HEK293 (cell line): Measurements from ENCODE around the gene MKX.

Experiments
- CTCF ChIA-PET: fragments of 350-600 bp; formaldehyde crosslinking; extraction: SDS; loops from one replicate; lab custom pipeline; 2021; ENCODE audit warnings: antibody characterized with exemption; lab: Yijun Ruan, JAX
- POLR2A ChIA-PET: fragments of 300-600 bp; formaldehyde crosslinking; extraction: SDS; loops from one replicate; lab custom pipeline; 2020; ENCODE audit warnings: antibody characterized with exemption, inconsistent platforms; lab: Yijun Ruan, JAX
- H3K27ac ChIP-seq: fragments of 200-500 bp; sonication (Bioruptor generic); 2 replicates; pipeline ENCODE4 v1.5.1; 2014; ENCODE audit warnings: low read depth, low read length, control low read depth, inconsistent platforms; ENCODE audit errors: extremely low read depth
- H3K36me3 ChIP-seq, 2 experiments: fragments of 200-500 bp in 1 of 2; sonication (Bioruptor generic) in 1 of 2; 1 replicate in 1 of 2; 2 replicates in 1 of 2; pipeline ENCODE4 v1.5.1; 2014 to 2017; ENCODE audit warnings: inconsistent platforms in 2 of 2, low read length in 2 of 2; ENCODE audit not compliant: control insufficient read depth in 2 of 2, insufficient read depth in 1 of 2
- H3K4me1 ChIP-seq: fragments of 200-500 bp; sonication (Bioruptor generic); 2 replicates; pipeline ENCODE4 v1.5.1; 2014; ENCODE audit warnings: mild to moderate bottlenecking, low read length, inconsistent platforms; ENCODE audit not compliant: control insufficient read depth, insufficient read depth
- H3K4me3 ChIP-seq: 2 replicates; pipeline ENCODE4 v1.5.1; 2011; ENCODE audit warnings: low read depth, mild to moderate bottlenecking, control low read depth, low read length, moderate library complexity
- H3K9me3 ChIP-seq: fragments of 200-500 bp; sonication (Bioruptor generic); 2 replicates; pipeline ENCODE4 v1.5.1; 2014; ENCODE audit warnings: low read depth, low read length, inconsistent platforms; ENCODE audit not compliant: control insufficient read depth, insufficient read depth
- BCL11A ChIP-seq: fragments of 450-650 bp; formaldehyde crosslinking; IDR thresholded peaks from 2 replicates; pipeline ENCODE4 v1.5.1; 2016; ENCODE audit warnings: low read depth, missing biosample characterization, missing genetic modification characterization
- GFI1B ChIP-seq: fragments of 450-650 bp; formaldehyde crosslinking; IDR thresholded peaks from 2 replicates; pipeline ENCODE4 v1.5.1; 2016; ENCODE audit warnings: missing biosample characterization, missing genetic modification characterization
- GLI4 ChIP-seq: fragments of 450-650 bp; formaldehyde crosslinking; IDR thresholded peaks from 2 replicates; pipeline ENCODE4 v1.5.1; 2016; ENCODE audit warnings: missing biosample characterization, missing genetic modification characterization
- KLF1 ChIP-seq: fragments of 450-650 bp; formaldehyde crosslinking; IDR thresholded peaks from 2 replicates; pipeline ENCODE4 v1.5.1; 2016; ENCODE audit warnings: missing biosample characterization, missing genetic modification characterization
- MEIS1 ChIP-seq: sonication (generic); formaldehyde crosslinking; IDR thresholded peaks from 2 replicates; pipeline ENCODE4 v1.8.1; 2022; ENCODE audit warnings: missing genetic modification reagents, mild to moderate bottlenecking, borderline replicate concordance
- REST ChIP-seq: fragments of 450-650 bp; formaldehyde crosslinking; IDR thresholded peaks from 2 replicates; pipeline ENCODE4 v1.5.1; 2016; ENCODE audit warnings: missing biosample characterization, missing genetic modification characterization
- SP2 ChIP-seq: fragments of 450-650 bp; formaldehyde crosslinking; IDR thresholded peaks from 2 replicates; pipeline ENCODE4 v1.5.1; 2016; ENCODE audit warnings: missing biosample characterization, missing genetic modification characterization
- TCF7L2 ChIP-seq: IDR thresholded peaks from 2 replicates; pipeline ENCODE4 v1.6.1; 2011; ENCODE audit warnings: low read depth, mild to moderate bottlenecking, inconsistent platforms, low read length, moderate library complexity, borderline replicate concordance
- TSHZ1 ChIP-seq: fragments of 450-650 bp; formaldehyde crosslinking; IDR thresholded peaks from 2 replicates; pipeline ENCODE4 v1.5.1; 2016; ENCODE audit warnings: missing biosample characterization, missing genetic modification characterization, borderline replicate concordance
- ZBTB10 ChIP-seq: fragments of 450-650 bp; formaldehyde crosslinking; IDR thresholded peaks from 2 replicates; pipeline ENCODE4 v1.5.1; 2016; ENCODE audit warnings: missing biosample characterization, missing genetic modification characterization
- ZNF112 ChIP-seq: fragments of 450-650 bp; formaldehyde crosslinking; IDR thresholded peaks from 2 replicates; pipeline ENCODE4 v1.5.0; 2017; ENCODE audit warnings: missing biosample characterization, missing genetic modification characterization
- ZNF174 ChIP-seq: fragments of 450-650 bp; formaldehyde crosslinking; IDR thresholded peaks from 2 replicates; pipeline ENCODE4 v1.5.0; 2017; ENCODE audit warnings: missing biosample characterization, mild to moderate bottlenecking, missing genetic modification characterization
- ZNF211 ChIP-seq: fragments of 450-650 bp; formaldehyde crosslinking; IDR thresholded peaks from 2 replicates; pipeline ENCODE4 v1.5.1; 2016; ENCODE audit warnings: low read depth, missing biosample characterization, missing genetic modification characterization
- ZNF221 ChIP-seq: fragments of 450-650 bp; formaldehyde crosslinking; IDR thresholded peaks from 2 replicates; pipeline ENCODE4 v1.5.1; 2017; ENCODE audit warnings: missing biosample characterization, missing genetic modification characterization, borderline replicate concordance
- ZNF248 ChIP-seq: fragments of 450-650 bp; formaldehyde crosslinking; IDR thresholded peaks from 2 replicates; pipeline ENCODE4 v1.5.1; 2017; ENCODE audit warnings: missing biosample characterization, missing genetic modification characterization
- ZNF398 ChIP-seq: fragments of 450-650 bp; formaldehyde crosslinking; IDR thresholded peaks from 2 replicates; pipeline ENCODE4 v1.5.1; 2017; ENCODE audit warnings: missing biosample characterization, missing genetic modification characterization
- ZNF426 ChIP-seq: fragments of 450-650 bp; formaldehyde crosslinking; IDR thresholded peaks from 2 replicates; pipeline ENCODE4 v1.5.1; 2017; ENCODE audit warnings: missing biosample characterization, missing genetic modification characterization, mild to moderate bottlenecking, inconsistent platforms, moderate library complexity
- ZNF560 ChIP-seq: fragments of 450-650 bp; formaldehyde crosslinking; IDR thresholded peaks from 2 replicates; pipeline ENCODE4 v1.5.1; 2017; ENCODE audit warnings: missing biosample characterization, missing genetic modification characterization, borderline replicate concordance
- ZNF639 ChIP-seq: fragments of 450-650 bp; formaldehyde crosslinking; IDR thresholded peaks from 2 replicates; pipeline ENCODE4 v1.5.1; 2016; ENCODE audit warnings: missing biosample characterization, missing genetic modification characterization
- ZNF707 ChIP-seq: fragments of 450-650 bp; formaldehyde crosslinking; IDR thresholded peaks from 2 replicates; pipeline ENCODE4 v1.5.1; 2016; ENCODE audit warnings: missing biosample characterization, missing genetic modification characterization
- ZNF76 ChIP-seq: fragments of 450-650 bp; formaldehyde crosslinking; IDR thresholded peaks from 2 replicates; pipeline ENCODE4; 2016; ENCODE audit warnings: low read depth, missing biosample characterization, missing genetic modification characterization, borderline replicate concordance
- ZSCAN23 ChIP-seq: fragments of 450-650 bp; formaldehyde crosslinking; IDR thresholded peaks from 2 replicates; pipeline ENCODE4 v1.5.1; 2016; ENCODE audit warnings: missing biosample characterization, missing genetic modification characterization
- ZSCAN4 ChIP-seq: fragments of 450-650 bp; formaldehyde crosslinking; IDR thresholded peaks from 2 replicates; pipeline ENCODE4 v1.5.1; 2017; ENCODE audit warnings: missing biosample characterization, missing genetic modification characterization

MKX gene

GRCh38 chr10:27748601-27749000 is 3.0 kb upstream of the MKX start (continued):
- no peak for TF ChIP-seq REST (tag by site-specific recombination)
- no peak for TF ChIP-seq BCL11A
- TF ChIP-seq ZNF398 (tag by site-specific recombination), result no peak
- TF ChIP-seq ZNF211 (tag by site-specific recombination), result no peak
- TF ChIP-seq ZSCAN23 (tag by site-specific recombination), result no peak
- TF ChIP-seq ZSCAN4, result no peak
- no peak for TF ChIP-seq GLI4
- no peak for TF ChIP-seq TSHZ1 (tag by site-specific recombination)
- no peak for TF ChIP-seq MEIS1 (CRISPR knock-in tag)
- no peak for TF ChIP-seq ZNF639 (tag by site-specific recombination)
- TF ChIP-seq ZNF112 (tag by site-specific recombination), result no peak

GRCh38 chr10:27747096-27747451 is 1.5 kb upstream of the MKX start:
- H3K36me3 ChIP-seq, result peaks cover 0 to 7% of the 10 kb centered on the region in 2 experiments; a peak in 1 of 3 replicates
- H3K4me3 ChIP-seq, result no peak overlapping the region
- no peaks in the 10 kb centered on the region for H3K9me3 ChIP-seq
- H3K4me1 ChIP-seq, result peaks cover 7% of the 10 kb centered on the region
- H3K27ac ChIP-seq, result no peak overlapping the region
- ChIA-PET POLR2A (no interaction called here), CTCF (interaction anchor here (0.6 kb wide), 1 partner anchor 35 kb away, joined by 3 read pairs; no protein-coding TSS in a partner anchor)
- TF ChIP-seq ZNF221 (tag by site-specific recombination) (no peak), ZBTB10 (tag by site-specific recombination) (no peak), ZNF426 (no peak), ZNF174 (tag by site-specific recombination) (no peak), ZNF211 (tag by site-specific recombination) (no peak), ZNF707 (tag by site-specific recombination) (no peak), GFI1B (tag by site-specific recombination) (no peak), ZNF76 (no peak), MEIS1 (CRISPR knock-in tag) (no peak), ZNF248 (tag by site-specific recombination) (no peak), ZNF560 (no peak), TCF7L2 (no peak), ZNF112 (tag by site-specific recombination) (no peak), SP2 (tag by site-specific recombination) (no peak), KLF1 (tag by site-specific recombination) (no peak)
